ENCODE results near the gene NPAS3.

NPAS3 gene

DNA sequence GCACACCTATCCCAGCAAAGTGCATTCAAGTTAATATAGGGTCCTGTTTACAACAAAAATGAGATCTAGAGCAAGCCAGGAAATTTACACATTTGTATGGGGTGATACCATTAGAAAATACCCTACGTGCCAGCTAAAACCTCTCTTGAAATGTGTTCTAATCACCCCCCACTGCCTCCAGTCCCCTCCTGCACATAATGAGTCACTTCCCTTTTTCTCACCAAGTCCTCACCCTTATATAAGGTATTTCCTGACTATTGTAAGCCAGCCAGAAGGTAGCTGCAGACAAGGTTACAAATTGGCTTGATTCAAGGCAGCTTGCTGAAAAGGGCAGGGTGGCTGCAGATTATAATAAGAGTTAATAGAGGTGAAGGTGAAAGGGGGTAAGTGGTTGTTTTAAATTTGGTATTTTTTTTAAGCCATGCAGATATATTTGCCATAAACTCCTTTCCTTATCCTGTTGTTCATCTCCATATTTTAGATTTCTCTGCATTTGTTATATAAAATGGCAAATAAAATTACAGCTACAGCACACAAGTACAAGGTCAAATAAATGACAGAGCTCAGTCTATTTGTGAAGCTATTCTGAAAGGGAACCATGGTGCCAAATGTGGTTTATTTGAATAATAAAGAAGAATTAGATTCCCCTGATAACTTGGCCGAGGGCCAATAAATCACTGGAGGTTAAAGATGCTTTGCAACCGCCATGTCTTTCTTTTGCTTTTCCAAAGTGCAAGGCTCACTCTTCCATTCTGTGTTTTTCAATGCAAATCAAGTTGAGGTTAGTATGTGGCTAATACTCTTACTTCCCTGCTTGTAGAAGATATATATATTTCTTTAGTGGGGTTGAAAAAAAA is 626.3 kb downstream of the NPAS3 start:
- no peak for DNase-seq

DNA sequence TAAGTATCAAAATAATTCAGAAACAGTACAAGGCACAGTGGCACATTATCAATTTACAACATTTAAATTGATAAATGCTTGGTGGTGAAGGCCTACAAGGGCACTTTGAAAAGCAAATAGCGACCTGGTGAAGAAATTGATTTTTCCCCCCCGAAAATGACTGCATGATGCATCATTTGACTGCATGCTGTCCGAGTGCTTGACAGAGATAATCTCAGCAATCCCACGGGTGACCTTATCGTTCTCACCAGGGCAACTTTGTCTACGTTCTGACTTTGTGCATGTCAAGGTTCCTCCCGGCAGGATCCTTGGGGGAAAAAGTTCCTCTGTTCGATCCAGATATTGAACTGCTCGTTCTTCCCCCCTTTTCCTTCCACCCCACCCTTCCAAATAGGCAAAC is 627.4 kb downstream of the NPAS3 start:
- DNase-seq, result no peak

- no peak for DNase-seq
Measured at GRCh38 chr14:33567023-33567728, 628.5 kb downstream of the NPAS3 start.

GRCh38 chr14:33567731-33568130 is 629.1 kb downstream of the NPAS3 start:
- DNase-seq, result no peak

DNA sequence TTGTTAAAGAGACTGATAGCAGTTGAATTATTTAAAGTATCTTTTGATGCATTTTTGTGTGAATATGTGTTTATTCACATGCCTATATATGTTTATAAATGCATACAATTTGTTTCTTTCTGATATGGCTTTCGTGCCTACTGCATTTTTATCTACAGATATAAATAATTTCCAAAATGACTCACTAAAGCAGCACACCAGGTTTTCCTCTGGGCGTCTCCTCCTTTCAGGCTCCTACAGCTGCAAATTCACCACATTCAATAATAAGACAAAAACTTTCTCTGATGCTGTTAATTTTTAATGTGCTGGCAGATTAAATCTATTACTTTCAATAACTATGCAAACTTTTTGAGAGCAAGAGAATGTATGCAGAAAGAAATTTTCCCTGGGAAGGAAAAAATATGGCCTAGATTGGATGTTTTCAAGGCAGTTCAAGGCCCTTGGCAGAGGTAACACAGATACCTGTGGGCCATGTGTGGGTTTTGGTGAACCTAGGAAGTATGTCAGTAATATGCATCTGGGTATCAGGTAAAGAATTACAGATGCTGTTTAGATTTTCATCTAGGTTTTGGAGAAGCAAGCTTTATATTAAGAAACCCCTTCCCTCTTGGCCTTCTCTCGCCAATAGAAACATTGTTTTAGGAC is 630.4 kb downstream of the NPAS3 start:
- DNase-seq, result no peak

DNA sequence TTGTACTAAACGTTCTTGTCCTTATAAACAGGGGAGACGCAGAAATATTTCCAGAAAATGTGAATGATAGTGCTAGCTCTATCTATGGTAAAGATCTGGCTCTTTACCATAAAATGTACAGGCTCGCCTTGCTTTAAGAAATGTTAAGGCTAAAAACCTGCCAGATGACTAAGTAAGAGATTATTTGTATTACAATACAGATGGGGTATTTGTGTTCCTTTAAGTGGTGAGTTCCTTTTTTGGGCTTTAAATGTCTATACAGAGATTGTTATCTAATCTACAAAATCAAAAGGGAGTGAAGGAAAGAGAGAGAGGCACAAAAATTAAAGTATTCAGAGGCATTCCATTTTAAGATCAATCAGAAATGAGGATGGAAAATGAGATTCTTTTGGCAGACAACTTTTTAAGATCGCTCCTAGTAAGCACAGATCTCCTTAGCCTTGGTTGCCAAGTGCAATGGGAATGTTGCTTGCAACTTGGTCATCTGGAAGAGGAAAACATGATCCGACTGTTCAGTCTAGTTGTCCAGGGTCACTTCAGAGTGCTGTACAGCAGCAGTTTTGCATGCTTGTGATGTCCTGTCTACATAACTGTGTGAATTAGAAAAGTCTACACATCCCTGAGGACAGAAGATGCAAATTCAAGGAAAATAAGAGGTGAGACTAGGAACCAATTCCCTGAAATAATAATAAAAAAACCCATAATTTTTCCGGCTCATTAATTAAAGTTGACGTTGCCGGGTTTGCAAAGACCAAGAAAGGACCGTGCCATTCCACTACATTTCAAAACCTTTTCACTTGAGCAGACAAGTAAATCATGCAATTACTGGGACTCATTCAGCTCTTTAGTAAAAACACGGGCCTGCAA is 631.4 kb downstream of the NPAS3 start:
- DNase-seq, result no peak

DNA sequence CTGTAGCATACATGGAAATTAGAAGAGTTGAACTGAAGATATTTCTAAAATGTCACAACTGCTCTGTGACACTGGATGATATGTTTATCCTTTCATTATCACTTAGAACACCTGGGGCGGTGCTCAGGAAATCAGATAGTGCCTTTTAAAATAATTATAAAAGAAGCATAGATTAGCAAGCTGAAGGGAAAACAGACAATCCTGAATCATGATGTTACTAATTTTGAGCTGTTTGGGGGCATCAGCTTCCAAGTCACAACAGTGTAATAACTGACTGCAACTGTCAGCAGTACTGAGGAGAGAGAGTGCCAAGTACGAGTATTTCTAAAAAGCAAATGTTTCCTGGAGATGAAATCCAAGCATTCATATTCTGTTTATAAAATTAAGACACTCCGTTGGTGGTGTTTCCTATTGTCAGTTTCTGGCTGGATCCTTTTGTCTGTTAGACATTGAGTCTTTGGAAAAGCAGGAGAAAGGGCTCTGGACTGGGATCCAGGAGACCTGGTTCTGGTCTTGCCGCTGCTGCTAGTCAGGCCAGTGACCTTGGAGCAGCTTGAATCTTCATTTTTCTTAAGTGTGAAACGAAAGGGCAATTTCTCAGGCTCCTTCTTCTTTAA is 632.1 kb downstream of the NPAS3 start:
- DNase-seq, result no peak

DNA sequence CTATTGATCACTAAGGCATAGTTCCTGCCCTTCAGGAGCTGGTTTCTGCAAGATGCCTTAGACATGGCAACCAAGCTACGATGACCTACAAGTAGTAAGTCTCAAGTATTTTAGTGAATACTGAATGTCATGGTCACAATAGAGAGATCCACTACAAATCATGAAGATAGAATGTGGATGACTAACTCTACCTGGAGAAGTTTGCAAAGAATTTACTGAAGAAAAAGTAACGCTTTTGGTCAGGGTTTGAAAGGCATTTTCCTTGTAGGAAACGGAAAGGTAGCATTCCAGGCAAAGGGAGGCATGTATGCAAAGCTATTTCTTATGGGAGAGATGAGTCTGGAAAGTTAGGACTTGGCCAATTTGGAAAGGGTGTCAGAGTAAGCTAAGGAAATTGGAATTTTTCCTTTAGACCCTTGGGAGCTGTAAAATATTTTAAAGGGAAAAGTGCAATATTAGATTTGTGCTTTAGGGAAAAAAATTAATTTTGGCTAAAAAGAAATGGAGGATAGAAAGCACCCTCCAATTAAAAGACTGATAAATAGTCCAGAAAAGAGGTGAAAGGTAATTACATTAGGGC is 634.7 kb downstream of the NPAS3 start:
- DNase-seq, result no peak

GRCh38 chr14:33576014-33576413 is 637.3 kb downstream of the NPAS3 start:
- DNase-seq, result no peak

DNA sequence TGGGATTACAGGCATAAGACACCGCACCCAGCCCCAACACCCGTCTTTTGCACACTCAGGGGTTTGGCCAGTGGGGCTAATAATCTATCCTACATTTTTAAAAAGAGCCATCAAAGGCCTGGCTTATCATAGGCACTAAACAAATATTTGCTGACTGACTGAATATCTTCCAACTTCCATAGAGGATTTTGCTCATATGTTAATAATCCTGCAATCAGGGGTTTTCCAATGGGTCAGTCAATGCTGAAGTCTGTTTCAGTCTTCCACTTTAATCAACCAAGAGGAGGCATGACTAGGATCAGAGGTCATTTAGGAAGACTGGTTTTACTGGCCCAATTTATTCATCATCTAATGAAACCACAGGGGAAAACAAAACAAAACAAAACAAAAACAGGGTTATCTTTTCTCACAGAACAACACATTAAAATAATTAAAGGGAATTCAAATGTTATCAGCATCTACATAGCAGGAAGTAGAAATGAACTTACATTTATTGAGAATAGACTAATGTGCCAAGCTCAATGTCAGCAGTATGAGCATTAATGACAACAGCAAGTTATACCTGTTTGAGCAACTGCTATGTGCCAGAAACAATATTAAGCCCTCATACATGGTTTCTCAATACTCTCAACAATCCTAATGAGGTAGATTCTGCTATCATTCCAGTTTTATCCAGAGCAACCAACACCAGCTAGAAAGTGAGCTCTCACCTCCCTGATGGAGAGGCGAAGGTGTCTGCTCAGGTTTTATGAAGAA is 640.0 kb downstream of the NPAS3 start:
- DNase-seq, result no peak

DNA sequence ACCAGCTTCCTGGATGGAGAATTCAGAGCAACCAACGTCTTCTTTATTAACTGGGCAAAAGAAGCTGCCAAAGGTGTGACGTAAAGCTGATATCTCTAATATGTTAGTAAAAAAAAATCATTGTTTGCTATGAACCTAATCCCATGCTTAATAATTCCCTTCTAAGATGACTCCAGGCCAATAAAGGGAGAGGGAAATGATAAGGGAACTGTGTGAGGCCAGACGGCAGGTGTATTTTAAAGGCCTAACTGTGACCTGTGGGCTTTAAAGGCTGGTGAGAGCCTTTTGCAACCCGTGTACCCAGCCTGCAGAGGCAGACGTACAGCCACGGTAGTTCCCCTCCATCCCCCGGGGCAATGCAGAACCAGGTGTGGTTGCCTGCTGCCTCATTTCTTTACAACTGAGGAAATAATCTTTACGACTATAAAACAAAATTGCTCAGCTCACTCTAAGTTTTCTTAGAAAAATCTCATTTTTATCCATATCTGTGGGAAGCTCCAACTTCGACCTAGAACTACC is 641.6 kb downstream of the NPAS3 start:
- no peak for DNase-seq

DNA sequence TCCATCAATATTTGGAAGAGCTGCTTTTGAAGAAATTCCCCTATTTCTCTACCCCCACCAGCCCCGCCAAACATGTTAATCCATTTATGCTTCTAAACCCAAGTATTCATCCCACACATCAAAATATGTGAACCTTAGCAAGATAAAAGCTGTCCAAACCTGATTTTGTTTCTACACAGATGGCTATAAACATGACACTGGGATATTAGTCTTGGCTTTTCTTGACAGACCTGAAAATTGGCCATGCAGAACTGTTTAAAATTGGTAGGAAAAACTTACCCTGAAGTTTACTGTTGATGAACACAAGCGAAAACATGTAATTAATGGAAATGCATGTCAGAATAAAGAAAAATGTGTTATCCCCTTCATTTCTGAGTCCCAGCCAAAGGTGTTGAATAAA is 642.2 kb downstream of the NPAS3 start:
- no peak for DNase-seq

DNA sequence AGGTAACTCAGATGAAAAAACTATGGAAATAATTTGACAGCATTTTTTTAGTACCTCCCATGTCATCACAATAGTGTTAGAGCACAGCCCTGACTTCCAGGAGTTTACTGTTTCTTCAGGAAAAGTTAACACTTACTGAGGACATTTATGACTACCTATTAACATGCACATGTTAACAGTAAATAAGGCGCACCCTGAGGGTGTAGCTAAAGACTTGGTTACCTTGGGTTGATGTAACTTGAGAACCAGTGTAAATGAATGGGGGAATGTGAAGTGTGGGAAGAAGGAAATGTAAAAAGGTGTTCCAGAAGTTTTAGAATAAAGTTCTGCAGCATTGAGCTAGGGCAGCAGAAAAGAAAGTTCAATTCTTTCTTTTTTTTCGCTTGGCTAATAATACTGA is 646.0 kb downstream of the NPAS3 start:
- no peak for DNase-seq

DNA sequence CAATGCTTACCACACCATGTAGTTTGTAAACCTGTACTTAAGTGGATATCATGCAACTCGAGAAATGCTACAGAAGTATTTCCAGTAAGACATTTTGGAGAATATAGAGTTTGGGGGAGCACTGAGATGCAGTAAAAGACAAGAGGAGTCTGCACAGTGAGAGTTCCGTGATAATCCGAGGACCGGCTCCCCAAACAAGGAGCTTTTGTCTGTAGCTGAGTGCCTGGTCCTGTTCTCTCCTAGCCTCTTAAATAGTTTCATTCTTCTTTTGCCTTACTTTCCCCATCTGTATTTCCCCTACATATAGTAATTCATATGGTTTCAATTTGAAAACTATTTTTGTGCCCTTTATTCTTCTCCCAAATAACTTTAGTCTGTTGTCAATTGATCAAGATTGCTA is 648.1 kb downstream of the NPAS3 start:
- DNase-seq, result no peak

DNA sequence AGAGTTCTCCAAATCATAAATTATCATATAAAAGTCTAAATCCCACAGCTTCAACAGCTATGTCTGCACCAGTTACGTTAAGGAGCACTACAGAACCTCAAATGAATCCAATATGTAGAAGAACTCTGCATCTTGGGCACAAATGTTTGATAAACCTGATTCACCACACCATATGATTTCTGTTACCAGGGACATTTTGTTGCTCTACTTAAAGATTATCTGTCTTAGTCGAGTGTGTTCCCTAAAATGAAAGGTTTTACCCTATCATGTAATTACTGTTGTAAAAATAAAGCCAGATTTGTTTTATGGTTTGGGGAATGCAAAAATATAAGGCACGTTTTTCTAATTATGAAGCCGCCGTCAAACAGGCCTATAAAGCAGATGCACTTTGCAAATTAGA is 649.1 kb downstream of the NPAS3 start:
- DNase-seq, result no peak

DNA sequence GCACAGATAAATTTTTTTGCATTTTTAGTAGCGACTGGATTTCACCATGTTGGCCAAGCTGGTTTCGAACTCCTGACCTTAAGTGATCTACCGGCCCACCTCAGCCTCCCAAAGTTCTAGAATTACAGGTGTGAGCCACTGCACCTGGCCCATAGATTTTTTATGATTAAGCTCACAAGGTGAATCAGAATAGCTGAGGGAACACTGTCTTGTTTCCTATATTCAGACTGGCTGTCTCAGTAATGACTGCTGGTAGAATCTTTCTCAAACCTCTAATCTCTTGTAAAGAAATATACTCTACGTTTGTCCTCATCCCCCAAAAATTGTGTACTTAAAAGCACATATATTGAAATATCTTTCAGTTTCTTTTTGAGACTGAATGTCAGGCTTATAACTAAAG is 650.1 kb downstream of the NPAS3 start:
- DNase-seq, result no peak

DNA sequence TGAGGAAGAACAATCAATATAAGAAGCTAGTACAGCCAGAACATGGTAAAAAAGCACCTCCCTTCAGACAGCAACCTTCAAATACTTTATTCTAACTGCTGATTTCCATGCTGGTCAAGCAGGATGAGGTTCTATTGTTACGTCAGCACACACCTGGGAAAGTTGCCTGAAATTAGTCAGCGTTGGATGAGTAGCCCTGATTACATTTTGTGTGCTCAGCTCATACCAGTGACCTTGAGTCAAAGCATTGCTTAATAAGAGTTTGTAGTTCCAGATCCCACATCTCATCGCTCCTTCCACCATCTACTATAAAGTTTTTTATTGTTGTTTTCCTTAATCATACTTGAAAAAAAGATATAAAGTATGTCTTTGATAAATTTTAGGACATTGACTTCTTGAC is 650.7 kb downstream of the NPAS3 start:
- DNase-seq, result no peak

- no peak for DNase-seq
Measured at GRCh38 chr14:33590891-33591630, 652.4 kb downstream of the NPAS3 start.

DNA sequence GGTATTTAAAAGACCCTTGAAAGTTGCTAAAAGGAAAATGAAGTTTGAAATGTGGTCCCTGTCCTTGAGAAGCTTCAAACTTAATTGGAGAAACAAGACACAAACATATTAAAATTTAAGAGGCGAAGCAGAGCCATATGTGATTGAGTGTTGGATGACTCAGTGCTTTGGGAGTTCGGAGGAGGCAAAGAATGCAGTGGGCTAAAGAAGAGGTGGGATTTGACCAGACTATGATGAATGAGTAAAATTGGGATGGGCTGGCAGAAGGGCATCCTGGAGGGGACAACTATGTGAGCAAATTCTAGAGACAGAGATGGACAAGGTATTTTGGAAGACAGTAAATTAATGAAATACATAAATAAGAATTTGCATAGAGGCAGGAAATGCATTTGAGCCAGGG is 653.6 kb downstream of the NPAS3 start:
- no peak for DNase-seq
